ENCODE data around the gene KRTAP10-1.
A peak's percentile ranks its signal among the peaks of the same experiment; 100 is the strongest.
"Not testable (repeated sequence)": the region's sequence is repeated elsewhere in the genome, so short reads cannot be mapped to it uniquely, and the experiment has no call there.

The KRTAP10-1 gene

GRCh38 chr21:44575307-44576024 lies 35.5 kb upstream of the KRTAP10-1 start:
- Mint-ChIP-seq H3K9me3 (peaks cover 70% of the 10 kb centered on the region), H3K4me1 (peaks cover 14% of the 10 kb centered on the region), H3K36me3 (ENCODE audit: low read depth) (peaks cover 4% of the 10 kb centered on the region), H3K27me3 (ENCODE audit: low read depth, poor library complexity) (peaks cover 26% of the 10 kb centered on the region), H3K4me3 (no peak overlapping the region), H3K27ac (no peak overlapping the region)
- TF ChIP-seq CTCF (IDR thresholded peaks at IDR 0.05), result no peak
- no peak for DNase-seq

- no peak for DNase-seq
- Mint-ChIP-seq H3K4me1 (peaks cover 14% of the 10 kb centered on the region), H3K27ac (no peak overlapping the region), H3K4me3 (peak overlapping the region; percentile 45), H3K9me3 (peaks cover 65% of the 10 kb centered on the region), H3K36me3 (ENCODE audit: low read depth) (peaks cover 4% of the 10 kb centered on the region), H3K27me3 (ENCODE audit: low read depth, poor library complexity) (peaks cover 28% of the 10 kb centered on the region)
- TF ChIP-seq CTCF (IDR thresholded peaks at IDR 0.05), result no peak
Measured at GRCh38 chr21:44574457-44575306, 34.7 kb upstream of the KRTAP10-1 start.

GRCh38 chr21:44573630-44574456 lies 33.8 kb upstream of the KRTAP10-1 start, which contains the start of gene KRTAP10-4:
KRTAP10-4 (plus strand) TSS chr21:44573729; CDS start chr21:44573759, 30 bp downstream.
- H3K27me3 Mint-ChIP-seq (ENCODE audit: low read depth, poor library complexity), result peaks cover 33% of the 10 kb centered on the region
- not testable (repeated sequence) for DNase-seq; H3K36me3 Mint-ChIP-seq (ENCODE audit: low read depth); H3K4me3 Mint-ChIP-seq
- H3K9me3 Mint-ChIP-seq, result peaks cover 65% of the 10 kb centered on the region
- H3K27ac Mint-ChIP-seq, result peak within 1 kb of the TSS; percentile 29
- peaks cover 14% of the 10 kb centered on the region for H3K4me1 Mint-ChIP-seq

GRCh38 chr21:44572959-44573583 lies 33.1 kb upstream of the KRTAP10-1 start:
- Mint-ChIP-seq H3K4me1 (peaks cover 14% of the 10 kb centered on the region), H3K4me3 (no peak overlapping the region), H3K9me3 (peaks cover 62% of the 10 kb centered on the region), H3K27me3 (ENCODE audit: low read depth, poor library complexity) (peaks cover 33% of the 10 kb centered on the region), H3K36me3 (ENCODE audit: low read depth) (peaks cover 4% of the 10 kb centered on the region), H3K27ac (peak overlapping the region; percentile 29)
- DNase-seq, result no peak
- no peak for TF ChIP-seq CTCF (IDR thresholded peaks at IDR 0.05)

- TF ChIP-seq CTCF (IDR thresholded peaks at IDR 0.05), result no peak
- peak overlapping the region; percentile 29 for H3K27ac Mint-ChIP-seq
- H3K9me3 Mint-ChIP-seq, result peaks cover 52% of the 10 kb centered on the region
- peaks cover 34% of the 10 kb centered on the region for H3K27me3 Mint-ChIP-seq (ENCODE audit: low read depth, poor library complexity)
- no peak overlapping the region for H3K4me3 Mint-ChIP-seq
- H3K4me1 Mint-ChIP-seq, result peaks cover 14% of the 10 kb centered on the region
- no peak for DNase-seq
- peaks cover 4% of the 10 kb centered on the region for H3K36me3 Mint-ChIP-seq (ENCODE audit: low read depth)
Measured at GRCh38 chr21:44571844-44572782, 32.1 kb upstream of the KRTAP10-1 start.
